Mesodermal cell (in vitro differentiated cells): Measurements from ENCODE around the gene SMURF2.

Source experiments
- H3K27ac ChIP-seq: 2 replicates; pipeline ENCODE4 v1.7.0; 2013; ENCODE audit warnings: mild to moderate bottlenecking, low read depth, low read length, moderate library complexity; ENCODE audit not compliant: severe bottlenecking
- H3K36me3 ChIP-seq: 2 replicates; pipeline ENCODE4 v1.7.1; 2013; ENCODE audit warnings: mild to moderate bottlenecking, low read length, moderate library complexity; ENCODE audit not compliant: control insufficient read depth, insufficient read depth
- H3K4me1 ChIP-seq: one replicate; pipeline ENCODE4 v1.7.1; 2013; ENCODE audit warnings: mild to moderate bottlenecking, low read length; ENCODE audit not compliant: insufficient read depth, control insufficient read depth, poor library complexity, severe bottlenecking
- H3K4me3 ChIP-seq: 2 replicates; pipeline ENCODE4 v1.7.0; 2013; ENCODE audit warnings: low read length, control low read depth, mild to moderate bottlenecking; ENCODE audit not compliant: insufficient read depth, poor library complexity, severe bottlenecking; ENCODE audit errors: extremely low read depth
- H3K9me3 ChIP-seq: 2 replicates; pipeline ENCODE4 v1.7.1; 2013; ENCODE audit warnings: mild to moderate bottlenecking, low read length, moderate library complexity; ENCODE audit not compliant: control insufficient read depth
- WGBS, 2 experiments: methylation state at CpG; one replicate each; pipeline ENCODE4 v1.1.5; 2013; ENCODE audit warnings: missing lambda C conversion rate in 2 of 2; ENCODE audit not compliant: insufficient coverage in 2 of 2; 5-methylcytosine and 5-hydroxymethylcytosine counted together

SMURF2 gene

DNA sequence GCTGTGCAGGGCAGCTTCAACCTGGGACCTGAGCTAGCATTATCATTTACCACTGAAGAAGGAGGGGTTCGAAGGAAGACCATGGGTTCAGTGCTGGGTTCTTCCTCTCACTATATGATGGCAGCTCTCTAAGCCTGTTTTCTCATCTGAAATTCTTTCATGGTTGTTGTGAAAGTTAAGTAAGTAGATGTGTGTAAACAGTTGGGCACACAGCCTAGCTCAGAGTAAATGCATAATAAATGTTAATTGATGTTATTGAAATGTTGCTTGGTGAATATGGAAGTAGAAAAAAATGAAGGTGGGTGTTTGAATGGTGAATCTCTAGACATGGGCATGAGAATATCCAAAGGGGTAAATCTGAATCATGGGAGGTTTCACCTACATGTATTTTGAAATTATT, 146.3 kb downstream of the SMURF2 start:
- H3K27ac ChIP-seq: no peak overlapping the region
- peaks cover 93% of the 10 kb centered on the region for H3K36me3 ChIP-seq
- no peaks in the 10 kb centered on the region for H3K4me1 ChIP-seq
- 100% methylated on average over 1 of the region's 1 CpG; no CpG with 5 or more reads in 1 of the 2 experiments for WGBS, 2 experiments
- no peak overlapping the region for H3K4me3 ChIP-seq
- no peaks in the 10 kb centered on the region for H3K9me3 ChIP-seq

DNA sequence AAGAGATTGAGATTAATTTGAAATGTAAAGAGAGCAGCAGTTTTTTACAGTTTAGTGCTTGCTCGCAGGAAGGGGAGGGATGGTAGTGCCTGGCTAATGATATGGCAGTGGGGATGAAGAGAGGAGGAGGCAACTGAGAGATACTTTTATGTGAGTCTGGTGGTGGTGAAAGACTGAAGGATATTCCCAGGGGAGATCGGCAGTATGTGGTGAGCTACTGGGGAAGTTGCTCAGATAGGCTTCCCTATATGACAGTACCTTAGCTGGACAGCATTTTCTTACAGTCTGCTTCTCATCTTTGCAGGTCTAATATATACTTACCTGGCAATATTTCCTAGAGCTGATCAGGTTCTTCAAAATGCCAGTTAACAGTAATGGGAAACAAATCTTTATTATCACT, 146.7 kb downstream of the SMURF2 start:
- 100% methylated on average over 1 to 2 of the region's 2 CpGs for WGBS, 2 experiments
- Histone ChIP-seq H3K9me3 (no peaks in the 10 kb centered on the region), H3K36me3 (peaks cover 93% of the 10 kb centered on the region), H3K4me3 (no peak overlapping the region), H3K4me1 (no peaks in the 10 kb centered on the region), H3K27ac (no peak overlapping the region)

DNA sequence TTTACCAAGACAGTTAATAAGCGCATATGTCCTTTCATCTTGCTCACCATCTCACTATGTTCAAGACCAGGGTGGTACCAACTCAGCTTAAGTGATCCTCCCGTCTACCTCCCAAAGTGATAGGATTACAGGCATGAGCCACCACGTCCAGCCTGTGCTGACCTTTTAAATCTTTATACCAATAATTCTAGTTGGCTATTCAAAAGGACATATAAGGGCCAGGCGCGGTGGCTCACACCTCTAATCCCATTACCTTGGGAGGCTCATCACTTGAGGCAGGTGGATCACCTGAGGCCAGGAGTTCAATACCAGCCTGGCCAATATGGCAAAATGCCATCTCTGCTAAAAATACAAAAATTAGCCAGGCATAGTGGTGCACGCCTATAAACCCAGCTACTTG, 152.9 kb downstream of the SMURF2 start:
- H3K4me3 ChIP-seq: no peak overlapping the region
- H3K36me3 ChIP-seq: peaks cover 57% of the 10 kb centered on the region
- H3K27ac ChIP-seq: no peak overlapping the region
- 97 to 100% methylated on average over 4 to 6 of the region's 6 CpGs for WGBS, 2 experiments
- peaks cover 4% of the 10 kb centered on the region for H3K4me1 ChIP-seq
- H3K9me3 ChIP-seq: no peaks in the 10 kb centered on the region

DNA sequence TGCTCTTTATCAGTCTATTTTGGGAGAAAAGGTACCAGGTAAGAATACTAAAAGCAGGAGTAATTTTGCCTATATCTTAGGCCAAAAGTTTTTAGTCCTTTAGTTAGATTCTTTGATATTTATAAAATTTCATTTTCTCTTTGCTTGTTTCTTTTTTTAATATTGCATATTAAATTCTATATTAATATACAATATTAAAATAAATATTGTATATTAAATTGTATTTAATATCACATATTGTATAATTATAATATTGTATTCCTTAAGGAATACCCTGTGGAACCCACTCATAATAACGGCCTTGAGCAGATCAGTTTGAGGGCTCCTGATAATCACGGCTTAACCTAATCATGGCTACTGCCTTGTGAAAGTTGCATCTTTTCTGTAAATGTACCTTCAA, 153.4 kb downstream of the SMURF2 start:
- no peaks in the 10 kb centered on the region for H3K9me3 ChIP-seq
- peaks cover 59% of the 10 kb centered on the region for H3K36me3 ChIP-seq
- whole genome bisulfite sequencing, 2 experiments: 96 to 100% methylated on average over 2 of the region's 2 CpGs
- H3K4me3 ChIP-seq: peak overlapping the region; percentile 98
- H3K4me1 ChIP-seq: peaks cover 6% of the 10 kb centered on the region
- H3K27ac ChIP-seq: no peak overlapping the region

DNA sequence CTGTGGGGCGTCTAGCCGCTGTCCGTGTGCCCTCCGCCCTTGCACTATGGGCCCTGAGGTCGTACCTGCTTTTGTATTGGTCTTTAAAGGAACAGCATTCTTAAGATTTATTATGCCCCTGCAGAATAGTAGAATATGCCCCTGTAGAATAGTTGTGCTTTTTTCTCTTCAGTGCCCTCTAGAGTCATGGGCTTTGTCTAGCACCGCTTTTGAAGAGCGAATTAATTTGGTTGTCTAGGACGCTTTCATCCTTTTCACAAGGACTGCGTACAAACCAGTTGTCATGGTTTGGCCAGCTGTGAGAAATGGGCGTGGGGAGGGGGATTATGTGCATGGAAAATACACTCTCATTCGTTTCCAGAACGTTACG, 154.7 kb downstream of the SMURF2 start:
- H3K36me3 ChIP-seq: peaks cover 60% of the 10 kb centered on the region

DNA sequence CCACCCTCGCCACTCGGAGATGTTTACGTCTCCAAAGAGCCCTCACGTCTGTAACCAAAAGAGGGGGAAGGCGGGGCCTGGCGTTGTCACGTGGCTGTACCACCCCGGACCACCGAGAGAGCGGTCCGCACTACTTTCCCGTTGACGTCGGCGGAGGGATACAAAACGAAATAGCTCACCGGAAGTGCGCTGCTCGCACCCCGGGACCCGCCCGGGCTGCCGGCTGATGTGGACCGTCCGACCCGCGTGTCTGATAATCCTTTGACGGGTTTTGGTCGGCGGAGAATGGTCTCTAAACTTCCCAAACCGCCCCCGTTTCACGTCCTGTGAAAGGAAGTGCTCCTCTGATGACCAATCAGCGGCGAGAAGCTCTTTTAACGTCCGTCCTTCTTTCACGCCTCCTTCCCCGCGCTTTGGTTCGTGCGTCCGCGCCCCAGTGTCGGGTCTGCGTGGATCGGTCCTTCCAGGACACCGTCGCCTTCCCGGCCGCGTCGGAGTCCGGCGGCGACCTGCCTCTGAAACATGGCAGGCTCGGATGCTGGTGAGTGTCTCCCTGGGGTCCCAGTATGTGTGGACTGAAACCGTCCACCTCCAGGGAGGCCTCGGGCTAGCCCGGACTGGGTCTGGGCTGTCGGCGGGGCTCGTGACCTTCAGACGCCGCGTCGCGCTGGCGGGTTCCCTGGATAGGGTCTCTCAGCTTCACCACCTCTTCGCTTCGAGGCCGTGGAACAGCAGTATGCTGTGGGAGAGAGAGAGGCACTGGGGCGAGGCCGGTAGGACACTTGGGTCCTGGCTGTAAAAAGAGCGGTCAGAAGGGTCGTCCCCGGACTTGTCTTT, 155.3 kb downstream of the SMURF2 start, which contains the start of gene CEP95:
CEP95 (plus strand) TSS at position 402 of the 837 bp plus-strand sequence; CDS start at position 523, 121 bp downstream.
- peak within 1 kb of the TSS; percentile 98 for H3K27ac ChIP-seq

More for the DNA sequence above, 154.7 kb downstream of the SMURF2 start:
- Histone ChIP-seq H3K27ac (peak overlapping the region; percentile 98), H3K9me3 (no peaks in the 10 kb centered on the region), H3K4me1 (peaks cover 18% of the 10 kb centered on the region), H3K4me3 (peak overlapping the region; percentile 98)
- whole genome bisulfite sequencing, 2 experiments: 0% methylated on average over 5 to 6 of the region's 13 CpGs

DNA sequence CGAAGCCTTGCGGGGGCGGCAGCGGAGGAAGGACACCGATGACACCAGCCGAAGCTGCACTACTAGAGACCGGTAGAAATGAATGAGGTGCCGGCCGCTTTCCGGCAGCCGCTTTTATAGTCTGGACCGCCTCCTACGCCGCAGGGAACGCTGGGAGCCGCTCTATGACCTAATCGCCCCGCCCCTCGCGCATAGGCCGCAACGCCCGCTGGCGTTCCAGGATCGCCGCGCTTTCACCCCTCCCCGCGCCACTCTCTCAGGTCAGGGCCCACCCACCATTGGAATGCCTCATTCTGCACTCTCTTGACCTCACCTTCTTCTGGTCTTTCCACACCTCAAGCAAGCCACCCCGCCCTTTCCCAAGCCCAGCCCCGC, 155.9 kb downstream of the SMURF2 start, which contains the start of gene DDX5:
DDX5 (minus strand) TSS at position 89 of the 375 bp plus-strand sequence. CDS start 170 bp downstream, outside the sequence.
- H3K9me3 ChIP-seq: no peaks in the 10 kb centered on the region
- peak within 1 kb of the TSS; percentile 98 for H3K4me3 ChIP-seq
- H3K27ac ChIP-seq: peak within 1 kb of the TSS; percentile 98
- 0 to 1% methylated on average over 25 to 29 of the region's 31 CpGs for WGBS, 2 experiments
- H3K4me1 ChIP-seq: peaks cover 29% of the 10 kb centered on the region
- peaks cover 62% of the 10 kb centered on the region for H3K36me3 ChIP-seq

More for the DNA sequence above, 155.3 kb downstream of the SMURF2 start, which contains the start of gene CEP95:
- Histone ChIP-seq H3K4me1 (peaks cover 23% of the 10 kb centered on the region), H3K9me3 (no peaks in the 10 kb centered on the region), H3K4me3 (peak within 1 kb of the TSS; percentile 98), H3K36me3 (peaks cover 62% of the 10 kb centered on the region)
- WGBS, 2 experiments: 0 to 1% methylated on average over 73 to 74 of the region's 77 CpGs

DNA sequence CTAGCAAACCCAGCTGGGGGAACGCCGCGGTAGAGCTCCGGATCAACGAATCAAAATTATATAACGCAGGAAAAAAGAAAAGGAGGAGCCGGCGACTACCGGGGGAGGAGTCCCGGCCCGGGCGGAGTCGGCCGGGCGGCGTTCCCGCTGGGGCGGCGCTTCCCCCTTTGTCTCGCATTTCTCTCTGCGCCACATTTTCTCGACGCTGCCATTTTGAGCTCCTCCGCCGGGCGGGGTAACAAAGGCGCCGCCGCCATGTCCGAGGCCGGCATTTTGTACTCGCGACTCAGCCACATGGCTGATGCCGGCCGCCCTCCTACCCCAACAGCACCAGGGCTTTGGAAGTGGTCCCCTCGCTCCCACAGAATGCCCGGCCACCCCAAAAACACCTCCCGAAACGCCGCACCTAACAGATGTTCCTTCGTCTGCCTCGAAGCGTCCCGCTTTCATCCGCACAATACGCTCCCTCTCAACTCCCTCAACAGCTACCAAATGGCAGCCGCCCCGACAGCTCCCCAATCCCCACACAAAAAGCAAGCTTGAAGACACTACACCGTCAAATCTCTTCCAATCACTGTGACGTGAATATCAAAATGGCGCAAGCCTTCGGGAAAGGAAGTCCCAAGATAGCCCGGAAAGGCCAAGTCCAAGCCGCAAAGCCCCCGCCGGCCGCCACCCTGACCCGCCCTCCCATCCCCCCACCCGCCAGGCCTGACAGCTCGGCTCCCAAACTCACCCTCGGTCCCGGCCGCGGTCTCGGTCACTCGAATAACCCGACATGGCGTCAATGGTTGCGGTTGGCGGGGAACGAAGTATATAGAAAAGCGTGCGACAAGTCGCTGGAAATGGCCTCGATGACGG, 156.5 kb downstream of the SMURF2 start:
- 0% methylated on average over 54 to 66 of the region's 76 CpGs for WGBS, 2 experiments
- Histone ChIP-seq H3K36me3 (peaks cover 63% of the 10 kb centered on the region), H3K4me1 (peaks cover 35% of the 10 kb centered on the region), H3K9me3 (no peaks in the 10 kb centered on the region), H3K27ac (peak overlapping the region; percentile 98), H3K4me3 (peak overlapping the region; percentile 98)

DNA sequence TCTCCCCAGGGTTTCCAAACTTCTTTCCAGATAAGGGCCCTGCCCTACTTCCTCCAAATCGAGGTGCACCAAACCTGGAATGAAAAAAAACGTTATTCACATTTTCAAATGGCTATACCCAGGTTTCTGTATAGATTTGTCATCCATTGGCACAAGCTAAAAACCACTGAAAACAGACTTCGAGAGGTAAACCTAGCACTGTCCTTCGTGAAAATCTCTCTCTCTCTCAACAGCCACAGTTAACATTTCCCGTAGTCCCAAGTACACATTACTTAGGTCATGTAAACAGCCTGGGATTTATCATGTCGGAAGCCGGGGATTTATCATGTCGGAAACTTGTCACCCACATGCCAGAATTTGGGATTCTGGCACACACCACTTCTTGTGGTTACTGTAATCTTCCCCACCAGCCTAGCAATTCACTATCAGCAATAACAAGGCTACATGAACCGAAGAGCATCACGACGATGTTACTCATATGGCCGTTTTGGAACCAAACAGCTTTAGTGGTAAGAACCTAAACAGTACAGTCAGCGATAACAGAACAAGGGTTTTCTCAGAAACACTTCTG, 157.3 kb downstream of the SMURF2 start:
- Histone ChIP-seq H3K36me3 (peaks cover 63% of the 10 kb centered on the region), H3K4me3 (peak overlapping the region; percentile 98), H3K9me3 (no peaks in the 10 kb centered on the region), H3K4me1 (peaks cover 38% of the 10 kb centered on the region), H3K27ac (peak overlapping the region; percentile 98)
- 3% methylated on average over 12 to 13 of the region's 13 CpGs for WGBS, 2 experiments
